Measurements from ENCODE around the gene LDLRAD2.
"Not testable (repeated sequence)": the region's sequence is repeated elsewhere in the genome, so short reads cannot be mapped to it uniquely, and the experiment has no call there.

The LDLRAD2 gene

GRCh38 chr1:21822349-21822748, 10.3 kb downstream of the LDLRAD2 start:
- DNase-seq (ENCODE audit: extremely low read depth, low read depth) = no peak

GRCh38 chr1:21823206-21823979, 11.3 kb downstream of the LDLRAD2 start:
- no peak for TF ChIP-seq CTCF (IDR thresholded peaks at IDR 0.05; ENCODE audit: low read depth, low read length)

More at GRCh38 chr1:21822349-21822748, 10.3 kb downstream of the LDLRAD2 start:
- no peak for TF ChIP-seq CTCF (IDR thresholded peaks at IDR 0.05; ENCODE audit: low read depth, low read length)

GRCh38 chr1:21823980-21824702, 12.1 kb downstream of the LDLRAD2 start:
- DNase-seq (ENCODE audit: extremely low read depth, low read depth) = no peak
- no peak for TF ChIP-seq CTCF (IDR thresholded peaks at IDR 0.05; ENCODE audit: low read depth, low read length)

More at GRCh38 chr1:21823206-21823979, 11.3 kb downstream of the LDLRAD2 start:
- DNase-seq (ENCODE audit: extremely low read depth, low read depth) = no peak

GRCh38 chr1:21824926-21825325, 12.9 kb downstream of the LDLRAD2 start:
- TF ChIP-seq CTCF (IDR thresholded peaks at IDR 0.05; ENCODE audit: low read depth, low read length) = no peak
- DNase-seq (ENCODE audit: extremely low read depth, low read depth) = no peak

GRCh38 chr1:21825393-21825792, 13.3 kb downstream of the LDLRAD2 start:
- no peak for DNase-seq (ENCODE audit: extremely low read depth, low read depth)
- TF ChIP-seq CTCF (IDR thresholded peaks at IDR 0.05; ENCODE audit: low read depth, low read length) = no peak

GRCh38 chr1:21826694-21827093, 14.6 kb downstream of the LDLRAD2 start:
- DNase-seq (ENCODE audit: extremely low read depth, low read depth) = not testable (repeated sequence)

- TF ChIP-seq CTCF (IDR thresholded peaks at IDR 0.05; ENCODE audit: low read depth, low read length) = no peak
- DNase-seq (ENCODE audit: extremely low read depth, low read depth) = no peak
These were observed 15.1 kb downstream of the LDLRAD2 start for GRCh38 chr1:21827141-21827679.

Measured in AG09319 (cell line).